ENCODE measurements around the gene LRRC14B.
"Not testable (repeated sequence)": the region's sequence is repeated elsewhere in the genome, so short reads cannot be mapped to it uniquely, and the experiment has no call there.

LRRC14B gene

DNA sequence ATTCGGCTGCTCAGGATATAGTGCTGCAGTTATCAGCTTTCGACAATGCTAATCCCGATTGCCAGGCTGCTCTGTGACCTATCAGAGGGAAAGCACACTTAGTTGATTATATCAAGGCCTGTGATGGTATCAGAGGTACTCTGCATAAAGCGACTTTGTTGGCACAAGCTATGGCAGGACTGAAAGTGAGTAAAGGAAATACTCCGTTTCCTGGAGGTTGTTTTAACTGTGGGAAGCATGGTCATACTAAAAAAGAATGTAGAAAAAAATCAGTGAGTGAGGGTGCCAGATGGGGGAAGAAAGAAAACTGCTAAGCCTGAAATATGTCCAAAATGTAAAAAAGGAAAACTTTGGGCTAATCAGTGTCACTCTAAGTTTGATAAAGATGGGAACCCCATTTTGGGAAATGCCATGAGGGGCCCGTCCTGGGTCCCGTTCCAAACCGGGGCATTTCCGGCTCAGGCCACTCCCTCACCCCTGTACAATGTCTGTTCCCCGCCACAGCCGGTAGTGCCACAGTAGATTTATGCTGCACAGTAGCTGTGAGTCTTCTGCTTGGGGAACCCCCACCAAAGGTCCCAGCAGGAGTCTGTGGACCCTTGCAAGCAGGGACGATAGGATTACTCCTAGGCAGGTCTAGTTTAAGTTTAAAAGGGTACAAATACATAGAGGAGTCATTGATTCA lies 52.5 kb downstream of the LRRC14B start:
- not testable (repeated sequence) for DNase-seq

- DNase-seq = not testable (repeated sequence)
Measured at GRCh38 chr5:245717-246116, 54.4 kb downstream of the LRRC14B start.
